HG02571 (cell line): Measurements from ENCODE around the gene PARP8.

Experiments
- ATAC-seq: cut with Tn5 transposase; IDR thresholded peaks from one replicate; pipeline ENCODE4 v1.9.1; 2021; ENCODE audit warnings: mild to moderate bottlenecking, moderate library complexity; ENCODE audit not compliant: unreplicated experiment

PARP8 gene

GRCh38 chr5:50887889-50888633 is 221.6 kb downstream of the PARP8 start:
- no peak for ATAC-seq

GRCh38 chr5:50888751-50889150 is 222.3 kb downstream of the PARP8 start:
- ATAC-seq: no peak

- no peak for ATAC-seq
These were observed 223.4 kb downstream of the PARP8 start for GRCh38 chr5:50889790-50890189.
